ENCODE measurements around the gene LKAAEAR1. TPM values are rescaled to one million over a fixed set of nuclear protein-coding genes. Genes with fewer than 3 reads are reported as not detected.
A peak's percentile ranks its signal among the peaks of the same experiment; 100 is the strongest.

Gene LKAAEAR1
- total RNA-seq, 1 donor from 2014 or later, result 0.31 TPM

GRCh38 chr20:64067733-64068307 lies 16.4 kb downstream of the LKAAEAR1 start:
- Mint-ChIP-seq H3K9me3 (no peaks in the 10 kb centered on the region), H3K4me1 (peaks cover 77% of the 10 kb centered on the region), H3K36me3 (ENCODE audit: low read depth) (peaks cover 7% of the 10 kb centered on the region), H3K4me3 (no peak overlapping the region), H3K27me3 (no peaks in the 10 kb centered on the region), H3K27ac (no peak overlapping the region)
- CTCF ChIA-PET, result interaction anchor here (1.2 kb wide), 2 partner anchors 8 to 26 kb away, joined by 3 to 5 read pairs; no protein-coding TSS in a partner anchor
- POLR2A ChIA-PET, result interaction anchor here (0.6 to 5.6 kb wide), 2 partner anchors 10 to 24 kb away, joined by 6 to 77 read pairs; partner anchors contain the start of genes OPRL1 and RGS19
- DNase-seq, result no peak
- no peak for ATAC-seq (ENCODE audit: low read depth)
- intact Hi-C loops (cut with micrococcal nuclease), result loop anchor here (10.0 kb wide), 1 partner anchor 443 kb away; the partner anchor contains the start of gene GMEB2
- TF ChIP-seq CTCF (IDR thresholded peaks at IDR 0.05), result no peak

GRCh38 chr20:64067005-64067632 lies 17.1 kb downstream of the LKAAEAR1 start:
- ChIA-PET CTCF (interaction anchor here (1.4 to 2.3 kb wide), 2 partner anchors 11 to 28 kb away, joined by 8 to 12 read pairs; no protein-coding TSS in a partner anchor), POLR2A (interaction anchor here (0.6 to 5.6 kb wide), 2 partner anchors 10 to 54 kb away, joined by 4 to 77 read pairs; partner anchors contain the start of genes OPRL1 and RGS19)
- ATAC-seq (ENCODE audit: low read depth) (no peak), DNase-seq (no peak)
- Mint-ChIP-seq H3K4me1 (peaks cover 73% of the 10 kb centered on the region), H3K36me3 (ENCODE audit: low read depth) (peaks cover 2% of the 10 kb centered on the region), H3K9me3 (no peaks in the 10 kb centered on the region), H3K27me3 (no peaks in the 10 kb centered on the region), H3K27ac (peak overlapping the region; percentile 46), H3K4me3 (no peak overlapping the region)
- intact Hi-C loops (cut with micrococcal nuclease), result loop anchor here (10.0 kb wide), 1 partner anchor 442 kb away; the partner anchor contains the start of gene GMEB2
- TF ChIP-seq CTCF (IDR thresholded peaks at IDR 0.05), result no peak

GRCh38 chr20:64065974-64066343 lies 18.2 kb downstream of the LKAAEAR1 start:
- intact Hi-C loops (cut with micrococcal nuclease), result loop anchor here (10.0 kb wide), 1 partner anchor 441 kb away; the partner anchor contains the start of gene GMEB2
- Mint-ChIP-seq H3K27ac (peak overlapping the region; percentile 78), H3K4me1 (peaks cover 62% of the 10 kb centered on the region), H3K36me3 (ENCODE audit: low read depth) (peaks cover 2% of the 10 kb centered on the region), H3K9me3 (no peaks in the 10 kb centered on the region), H3K4me3 (peak overlapping the region; percentile 52), H3K27me3 (no peaks in the 10 kb centered on the region)
- TF ChIP-seq CTCF (IDR thresholded peaks at IDR 0.05), result no peak
- CTCF ChIA-PET, result interaction anchor here (1.4 to 2.3 kb wide), 2 partner anchors 12 to 26 kb away, joined by 8 to 12 read pairs; no protein-coding TSS in a partner anchor
- ATAC-seq (ENCODE audit: low read depth), result peak; percentile 61
- DNase-seq, result peak; percentile 40
- POLR2A ChIA-PET, result interaction anchor here (0.6 to 5.6 kb wide), 6 partner anchors 12 to 545 kb away, joined by 3 to 77 read pairs (median 4); partner anchors contain the start of genes GMEB2, OPRL1, RGS19 and UCKL1

GRCh38 chr20:64065062-64065973 lies 18.9 kb downstream of the LKAAEAR1 start:
- DNase-seq (no peak), ATAC-seq (ENCODE audit: low read depth) (peak; percentile 9)
- intact Hi-C loops (cut with micrococcal nuclease), result loop anchor here (10.0 kb wide), 1 partner anchor 441 kb away; the partner anchor contains the start of gene GMEB2
- H3K9me3 Mint-ChIP-seq, result no peaks in the 10 kb centered on the region
- H3K4me3 Mint-ChIP-seq, result peak overlapping the region; percentile 52
- no peak for TF ChIP-seq CTCF (IDR thresholded peaks at IDR 0.05)
- peaks cover 2% of the 10 kb centered on the region for H3K36me3 Mint-ChIP-seq (ENCODE audit: low read depth)
- ChIA-PET CTCF (interaction anchor here (1.4 to 2.3 kb wide), 2 partner anchors 12 to 26 kb away, joined by 8 to 12 read pairs; no protein-coding TSS in a partner anchor), POLR2A (interaction anchor here (0.6 to 5.6 kb wide), 9 partner anchors 12 to 1441 kb away, joined by 3 to 77 read pairs (median 5); partner anchors contain the start of genes GMEB2, OPRL1, RGS19 and TPD52L2)
- H3K27ac Mint-ChIP-seq, result peak overlapping the region; percentile 78
- H3K27me3 Mint-ChIP-seq, result no peaks in the 10 kb centered on the region
- peaks cover 58% of the 10 kb centered on the region for H3K4me1 Mint-ChIP-seq
